ENCODE measurements around the gene HIP1R. TPM values are rescaled to one million over a fixed set of nuclear protein-coding genes. Genes with fewer than 3 reads are reported as not detected.

The HIP1R gene
- total RNA-seq, 1 donor from 2014 or later: 86.5 TPM

- no peaks in the 10 kb centered on the region for H3K36me3 ChIP-seq (ENCODE audit: control insufficient read depth, insufficient read depth, low read length)
- H3K27me3 ChIP-seq (ENCODE audit: control insufficient read depth, insufficient read depth, low read length): no peaks in the 10 kb centered on the region
- peak overlapping the region; percentile 39 for H3K4me3 ChIP-seq (ENCODE audit: low read depth, low read length)
- no peak for DNase-seq (ENCODE audit: low read depth)
- TF ChIP-seq, protein P1, sequence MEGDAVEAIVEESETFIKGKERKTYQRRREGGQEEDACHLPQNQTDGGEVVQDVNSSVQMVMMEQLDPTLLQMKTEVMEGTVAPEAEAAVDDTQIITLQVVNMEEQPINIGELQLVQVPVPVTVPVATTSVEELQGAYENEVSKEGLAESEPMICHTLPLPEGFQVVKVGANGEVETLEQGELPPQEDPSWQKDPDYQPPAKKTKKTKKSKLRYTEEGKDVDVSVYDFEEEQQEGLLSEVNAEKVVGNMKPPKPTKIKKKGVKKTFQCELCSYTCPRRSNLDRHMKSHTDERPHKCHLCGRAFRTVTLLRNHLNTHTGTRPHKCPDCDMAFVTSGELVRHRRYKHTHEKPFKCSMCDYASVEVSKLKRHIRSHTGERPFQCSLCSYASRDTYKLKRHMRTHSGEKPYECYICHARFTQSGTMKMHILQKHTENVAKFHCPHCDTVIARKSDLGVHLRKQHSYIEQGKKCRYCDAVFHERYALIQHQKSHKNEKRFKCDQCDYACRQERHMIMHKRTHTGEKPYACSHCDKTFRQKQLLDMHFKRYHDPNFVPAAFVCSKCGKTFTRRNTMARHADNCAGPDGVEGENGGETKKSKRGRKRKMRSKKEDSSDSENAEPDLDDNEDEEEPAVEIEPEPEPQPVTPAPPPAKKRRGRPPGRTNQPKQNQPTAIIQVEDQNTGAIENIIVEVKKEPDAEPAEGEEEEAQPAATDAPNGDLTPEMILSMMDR (IDR thresholded peaks at IDR 0.05; ENCODE audit: insufficient read depth, low read length, poor library complexity, severe bottlenecking): no peak
These were observed 9.2 kb upstream of the HIP1R start for GRCh38 chr12:122825773-122826724.

DNA sequence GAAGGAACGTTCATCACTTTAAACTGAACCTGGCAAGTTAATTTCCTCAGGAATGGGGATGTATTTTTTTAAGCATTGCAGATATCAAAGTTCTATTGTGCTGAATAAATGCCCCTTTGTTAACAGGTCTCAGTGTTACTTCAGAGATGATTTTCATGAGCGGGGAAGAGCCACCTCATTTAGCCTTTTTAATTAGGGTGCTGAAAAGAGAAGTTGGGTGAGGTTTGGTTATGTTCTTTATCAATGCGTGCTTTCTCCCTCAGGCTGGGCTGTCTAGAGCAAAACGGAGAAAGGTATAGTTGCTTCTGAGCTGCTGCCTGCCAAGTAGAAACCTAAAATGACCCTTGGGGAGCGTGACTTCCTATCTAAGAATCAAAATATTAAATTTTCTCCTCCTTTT lies 8.0 kb upstream of the HIP1R start:
- Histone ChIP-seq H3K27me3 (ENCODE audit: control insufficient read depth, insufficient read depth, low read length) (no peaks in the 10 kb centered on the region), H3K4me3 (ENCODE audit: low read depth, low read length) (no peak overlapping the region), H3K36me3 (ENCODE audit: control insufficient read depth, insufficient read depth, low read length) (no peaks in the 10 kb centered on the region)
- DNase-seq (ENCODE audit: low read depth): no peak
- TF ChIP-seq, protein P1 (IDR thresholded peaks at IDR 0.05; ENCODE audit: insufficient read depth, low read length, poor library complexity, severe bottlenecking): no peak

DNA sequence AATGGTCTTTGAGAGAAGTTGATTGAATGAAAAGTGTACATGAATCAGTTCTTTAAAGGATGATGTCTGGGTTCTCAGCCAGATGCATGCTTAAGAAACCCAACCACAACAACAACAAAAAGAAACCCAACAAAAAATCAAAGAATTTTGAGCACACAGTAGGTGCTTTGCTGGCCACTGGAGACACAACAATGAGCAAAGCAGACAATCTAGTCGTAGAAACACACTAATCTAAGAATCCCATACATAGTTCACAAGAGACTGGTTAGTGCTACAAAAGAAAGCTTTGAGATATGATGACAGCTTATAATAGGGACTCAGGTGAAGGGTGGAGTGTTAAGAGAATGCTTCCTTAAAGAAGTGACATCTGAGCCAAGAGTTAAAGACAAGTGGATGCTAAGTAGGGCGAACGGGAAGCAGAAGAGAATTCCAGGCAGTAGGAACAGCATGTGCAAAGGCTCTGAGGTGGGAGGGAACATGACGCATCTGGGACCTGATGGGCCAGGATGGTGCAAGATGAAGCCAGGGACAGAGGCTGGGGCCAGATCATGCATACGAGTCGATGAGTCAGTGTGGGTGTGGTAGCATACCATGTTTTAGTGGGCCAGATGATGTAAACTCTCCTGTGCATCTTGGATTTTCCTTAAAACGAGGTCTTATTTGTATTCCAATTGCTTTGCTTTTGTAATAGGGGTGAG lies 4.6 kb upstream of the HIP1R start:
- no peak overlapping the region for H3K4me3 ChIP-seq (ENCODE audit: low read depth, low read length)
- TF ChIP-seq, protein P1 (IDR thresholded peaks at IDR 0.05; ENCODE audit: insufficient read depth, low read length, poor library complexity, severe bottlenecking): no peak
- H3K36me3 ChIP-seq (ENCODE audit: control insufficient read depth, insufficient read depth, low read length): no peaks in the 10 kb centered on the region
- H3K27me3 ChIP-seq (ENCODE audit: control insufficient read depth, insufficient read depth, low read length): no peaks in the 10 kb centered on the region
- DNase-seq (ENCODE audit: low read depth): no peak

DNA sequence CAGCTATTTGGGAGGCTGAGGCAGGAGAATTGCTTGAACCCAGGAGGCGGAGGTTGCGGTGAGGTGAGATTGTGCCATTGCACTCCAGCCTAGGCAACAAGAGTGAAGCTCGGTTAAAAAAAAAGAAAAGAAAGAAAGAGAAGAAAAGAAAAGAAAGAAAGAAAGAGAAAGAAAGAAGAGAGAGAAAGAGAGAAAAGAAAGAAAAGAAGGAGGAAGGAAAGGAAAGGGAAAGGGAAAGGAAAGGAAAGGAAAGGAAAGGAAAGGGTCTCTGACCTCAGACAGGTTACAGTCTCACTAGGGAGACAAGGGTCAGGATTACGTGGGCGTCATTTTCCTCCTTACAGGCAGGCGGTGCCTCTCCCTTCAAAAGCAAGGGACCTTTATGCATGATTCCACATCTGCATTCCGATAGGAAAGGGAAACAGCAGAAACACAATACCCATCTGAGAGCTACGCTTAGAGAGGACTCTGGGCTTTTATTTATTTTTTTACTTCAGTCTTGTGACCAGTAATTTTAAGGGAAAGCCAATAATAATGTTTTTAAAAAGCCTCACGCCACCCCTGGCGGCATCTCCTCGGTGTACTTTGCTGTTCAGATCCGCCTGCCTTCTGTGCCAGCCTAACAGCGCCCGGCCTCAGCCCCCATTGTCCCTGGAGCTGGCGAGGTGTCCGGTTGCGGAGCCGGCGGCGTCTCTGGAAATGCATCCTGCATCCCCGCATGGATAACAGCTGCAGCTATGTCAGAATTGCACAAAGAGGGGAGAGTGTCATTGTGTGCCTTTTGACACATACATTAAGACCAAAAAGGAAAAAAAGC lies 945 bp upstream of the HIP1R start:
- peak overlapping the region; percentile 78 for H3K4me3 ChIP-seq (ENCODE audit: low read depth, low read length)
- no peaks in the 10 kb centered on the region for H3K27me3 ChIP-seq (ENCODE audit: control insufficient read depth, insufficient read depth, low read length)
- H3K36me3 ChIP-seq (ENCODE audit: control insufficient read depth, insufficient read depth, low read length): no peaks in the 10 kb centered on the region
- TF ChIP-seq, protein P1 (IDR thresholded peaks at IDR 0.05; ENCODE audit: insufficient read depth, low read length, poor library complexity, severe bottlenecking): peak; percentile 16
- DNase-seq (ENCODE audit: low read depth): no peak

DNA sequence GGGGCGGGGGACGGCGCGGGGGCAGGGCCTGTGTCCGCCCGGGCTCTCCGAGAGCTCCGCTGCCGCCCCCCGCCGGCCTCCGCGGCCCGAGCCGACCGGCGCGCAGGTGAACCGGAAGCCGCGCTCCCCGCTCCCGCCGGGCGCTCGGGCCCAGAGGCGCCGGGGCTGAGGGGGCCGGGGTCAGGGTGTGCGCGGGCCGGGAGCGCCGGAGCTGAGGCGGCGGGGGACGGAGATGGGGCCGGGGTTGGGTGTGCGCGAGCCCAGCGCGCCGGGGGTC lies 431 bp downstream of the HIP1R start:
- TF ChIP-seq, protein P1 (IDR thresholded peaks at IDR 0.05; ENCODE audit: insufficient read depth, low read length, poor library complexity, severe bottlenecking): no peak
- Histone ChIP-seq H3K4me3 (ENCODE audit: low read depth, low read length) (peak overlapping the region; percentile 78), H3K36me3 (ENCODE audit: control insufficient read depth, insufficient read depth, low read length) (no peaks in the 10 kb centered on the region), H3K27me3 (ENCODE audit: control insufficient read depth, insufficient read depth, low read length) (no peaks in the 10 kb centered on the region)
- DNase-seq (ENCODE audit: low read depth): no peak
